ENCODE data around the gene ZFYVE26. TPM values are rescaled to one million over a fixed set of nuclear protein-coding genes. Genes with fewer than 3 reads are reported as not detected.

The ZFYVE26 gene
- total RNA-seq, 6 donors from 2014 or later: 27.7 to 153 (median 44.5) TPM

- Histone ChIP-seq H3K27me3 (no peaks in the 10 kb centered on the region), H3K36me3 (peaks cover 77 to 100% (median 92%) of the 10 kb centered on the region in 4 donors), H3K4me1 (no peaks in the 10 kb centered on the region), H3K9me3 (no peaks in the 10 kb centered on the region), H3K27ac (no peak overlapping the region), H3K4me3 (no peak overlapping the region)
- DNase-seq (no peak), ATAC-seq (ENCODE audit: low FRiP score in 2 of 2) (no peak)
- 32 to 93% methylated on average over 3 of the region's 3 CpGs for WGBS, 2 donors
- TF ChIP-seq EP300 (IDR thresholded peaks at IDR 0.05): no peak
These were observed 34.3 kb downstream of the ZFYVE26 start for GRCh38 chr14:67782090-67782489.

GRCh38 chr14:67778792-67779191, 37.6 kb downstream of the ZFYVE26 start:
- Histone ChIP-seq H3K9me3 (no peaks in the 10 kb centered on the region), H3K4me1 (no peaks in the 10 kb centered on the region), H3K27ac (no peak overlapping the region), H3K36me3 (peaks cover 68 to 100% (median 91%) of the 10 kb centered on the region in 4 donors), H3K27me3 (no peaks in the 10 kb centered on the region), H3K4me3 (no peak overlapping the region)
- 47 to 59% methylated on average over 1 of the region's 1 CpG for WGBS, 2 donors
- DNase-seq (no peak), ATAC-seq (ENCODE audit: low FRiP score in 2 of 2) (no peak)
- no peak for TF ChIP-seq EP300 (IDR thresholded peaks at IDR 0.05)

- no peaks in the 10 kb centered on the region for H3K4me1 ChIP-seq
- ATAC-seq (ENCODE audit: low FRiP score in 2 of 2): no peak
- TF ChIP-seq CTCF (IDR thresholded peaks at IDR 0.05): no peak
- no peak for TF ChIP-seq POLR2A (IDR thresholded peaks at IDR 0.05)
- no peak for TF ChIP-seq EP300 (IDR thresholded peaks at IDR 0.05)
- no peak for TF ChIP-seq POLR2AphosphoS5 (IDR thresholded peaks at IDR 0.05)
- WGBS, 2 donors: 66 to 86% methylated on average over 4 of the region's 4 CpGs
- H3K27me3 ChIP-seq: no peaks in the 10 kb centered on the region
- H3K27ac ChIP-seq: no peak overlapping the region
- DNase-seq: no peak
- H3K36me3 ChIP-seq: peaks cover 54 to 100% (median 89%) of the 10 kb centered on the region in 4 donors
- no peak overlapping the region for H3K4me3 ChIP-seq
- no peaks in the 10 kb centered on the region for H3K9me3 ChIP-seq
These were observed 39.6 kb downstream of the ZFYVE26 start for GRCh38 chr14:67776653-67777322.

- TF ChIP-seq POLR2A (IDR thresholded peaks at IDR 0.05) (no peak), CTCF (IDR thresholded peaks at IDR 0.05) (no peak), EP300 (IDR thresholded peaks at IDR 0.05) (no peak), POLR2AphosphoS5 (IDR thresholded peaks at IDR 0.05) (no peak)
- DNase-seq (no peak), ATAC-seq (ENCODE audit: low FRiP score in 2 of 2) (no peak)
- H3K9me3 ChIP-seq: no peaks in the 10 kb centered on the region
- H3K4me3 ChIP-seq: no peak overlapping the region
- no peaks in the 10 kb centered on the region for H3K27me3 ChIP-seq
- WGBS, 2 donors: 91 to 94% methylated on average over 5 of the region's 5 CpGs
- no peak overlapping the region for H3K27ac ChIP-seq
- peaks cover 48 to 96% (median 83%) of the 10 kb centered on the region in 4 donors for H3K36me3 ChIP-seq
- H3K4me1 ChIP-seq: no peaks in the 10 kb centered on the region
These were observed 42.5 kb downstream of the ZFYVE26 start for GRCh38 chr14:67773844-67774377.

- H3K4me1 ChIP-seq: peaks cover 0 to 12% (median 1%) of the 10 kb centered on the region in 4 donors
- H3K4me3 ChIP-seq: no peak overlapping the region
- DNase-seq: no peak
- H3K9me3 ChIP-seq: no peaks in the 10 kb centered on the region
- peaks cover 30 to 92% (median 74%) of the 10 kb centered on the region in 4 donors for H3K36me3 ChIP-seq
- H3K27me3 ChIP-seq: no peaks in the 10 kb centered on the region
- WGBS, 2 donors: 68 to 71% methylated on average over 2 of the region's 2 CpGs
- no peak for ATAC-seq (ENCODE audit: low FRiP score in 2 of 2)
- H3K27ac ChIP-seq: no peak overlapping the region
- TF ChIP-seq CTCF (IDR thresholded peaks at IDR 0.05): no peak
- TF ChIP-seq POLR2AphosphoS5 (IDR thresholded peaks at IDR 0.05): no peak
- no peak for TF ChIP-seq EP300 (IDR thresholded peaks at IDR 0.05)
- no peak for TF ChIP-seq POLR2A (IDR thresholded peaks at IDR 0.05)
These were observed 48.2 kb downstream of the ZFYVE26 start for GRCh38 chr14:67768219-67768618.

All from upper lobe of left lung (tissue), 6 donors.